ENCODE data around the gene TMEM242. TPM values are rescaled to one million over a fixed set of nuclear protein-coding genes. Genes with fewer than 3 reads are reported as not detected.

TMEM242 gene
- total RNA-seq, 1 donor from 2014 or later: 6.8 TPM

DNA sequence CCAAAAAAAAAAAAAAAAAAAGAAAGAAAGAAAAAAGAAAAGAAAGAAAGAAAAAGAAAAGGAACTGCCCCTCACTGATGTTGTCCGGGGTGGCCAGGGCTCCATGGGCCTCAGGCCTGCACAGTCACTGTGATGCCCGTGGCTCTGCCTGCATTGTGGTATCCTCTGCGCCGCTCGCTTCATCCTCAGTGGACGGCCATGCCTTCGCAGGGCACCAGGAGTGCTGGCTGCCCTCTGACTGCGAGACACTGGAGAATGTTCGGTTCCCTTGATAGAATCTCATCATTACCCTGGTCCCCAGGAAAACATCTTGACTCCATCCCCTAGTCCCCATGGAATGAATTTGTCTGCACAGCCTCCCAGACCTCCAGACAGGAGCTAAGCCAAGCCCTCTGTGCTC lies 61.7 kb downstream of the TMEM242 start:
- no peaks in the 10 kb centered on the region for H3K27me3 ChIP-seq (ENCODE audit: control insufficient read depth in 3 of 3, insufficient read depth in 3 of 3, low read length in 3 of 3)
- no peak overlapping the region for H3K27ac ChIP-seq (ENCODE audit: low read depth, low read length)
- peaks cover 0 to 14% (median 2%) of the 10 kb centered on the region in 3 donors for H3K4me1 ChIP-seq (ENCODE audit: control insufficient read depth in 3 of 3, insufficient read depth in 3 of 3, low read length in 3 of 3)
- no peak overlapping the region for H3K4me3 ChIP-seq (ENCODE audit: low read length in 3 of 3)
- H3K9ac ChIP-seq (ENCODE audit: low read depth in 1 of 3, low read length in 3 of 3): no peak overlapping the region
- H3K9me3 ChIP-seq (ENCODE audit: control insufficient read depth in 3 of 3, low read length in 3 of 3): no peaks in the 10 kb centered on the region
- H3K36me3 ChIP-seq (ENCODE audit: control insufficient read depth in 3 of 3, insufficient read depth in 3 of 3, low read length in 3 of 3): no peaks in the 10 kb centered on the region

DNA sequence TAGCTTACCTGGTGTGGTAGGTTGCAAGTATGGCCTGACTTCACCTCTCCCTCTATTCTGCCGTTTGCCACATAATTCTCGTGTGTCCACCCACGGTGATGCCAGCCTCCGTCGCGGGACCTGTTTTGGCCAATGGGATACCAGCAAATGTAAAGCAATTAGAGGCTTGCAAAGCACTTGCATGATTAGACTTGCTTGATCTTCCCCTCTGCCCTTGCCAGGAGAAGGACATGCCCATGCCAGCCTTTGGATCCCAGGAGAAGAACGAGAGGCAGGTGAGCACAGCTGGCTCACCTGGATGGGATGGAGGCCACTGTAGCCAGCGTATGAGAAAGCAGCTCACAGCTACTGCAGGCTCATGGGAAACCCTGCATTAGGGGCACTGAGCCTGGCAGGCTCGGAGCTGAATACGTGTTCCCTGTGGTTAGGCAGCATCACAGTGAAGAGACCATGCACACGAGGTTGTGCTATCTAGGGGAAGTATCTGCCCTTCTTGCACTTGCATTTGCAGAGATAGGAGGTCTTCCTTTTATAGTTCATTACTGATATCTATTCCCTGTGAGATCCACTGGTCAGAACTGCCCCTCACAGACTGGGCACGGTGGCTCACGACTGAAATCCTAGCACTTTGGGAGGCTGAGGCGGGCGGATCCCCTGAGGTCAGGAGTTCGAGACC lies 62.4 kb downstream of the TMEM242 start:
- Histone ChIP-seq H3K4me3 (ENCODE audit: low read length in 3 of 3) (no peak overlapping the region), H3K4me1 (ENCODE audit: control insufficient read depth in 3 of 3, insufficient read depth in 3 of 3, low read length in 3 of 3) (peaks cover 0 to 11% (median 2%) of the 10 kb centered on the region in 3 donors), H3K27me3 (ENCODE audit: control insufficient read depth in 3 of 3, insufficient read depth in 3 of 3, low read length in 3 of 3) (no peaks in the 10 kb centered on the region), H3K9ac (ENCODE audit: low read depth in 1 of 3, low read length in 3 of 3) (no peak overlapping the region), H3K36me3 (ENCODE audit: control insufficient read depth in 3 of 3, insufficient read depth in 3 of 3, low read length in 3 of 3) (no peaks in the 10 kb centered on the region), H3K27ac (ENCODE audit: low read depth, low read length) (no peak overlapping the region), H3K9me3 (ENCODE audit: control insufficient read depth in 3 of 3, low read length in 3 of 3) (no peaks in the 10 kb centered on the region)

GRCh38 chr6:157259443-157259842 lies 63.9 kb downstream of the TMEM242 start:
- Histone ChIP-seq H3K9me3 (ENCODE audit: control insufficient read depth in 3 of 3, low read length in 3 of 3) (no peaks in the 10 kb centered on the region), H3K27ac (ENCODE audit: low read depth, low read length) (no peak overlapping the region), H3K27me3 (ENCODE audit: control insufficient read depth in 3 of 3, insufficient read depth in 3 of 3, low read length in 3 of 3) (peaks cover 0 to 5% (median 0%) of the 10 kb centered on the region in 3 donors), H3K9ac (ENCODE audit: low read depth in 1 of 3, low read length in 3 of 3) (no peak overlapping the region), H3K36me3 (ENCODE audit: control insufficient read depth in 3 of 3, insufficient read depth in 3 of 3, low read length in 3 of 3) (no peaks in the 10 kb centered on the region), H3K4me1 (ENCODE audit: control insufficient read depth in 3 of 3, insufficient read depth in 3 of 3, low read length in 3 of 3) (peaks cover 0 to 7% (median 2%) of the 10 kb centered on the region in 3 donors), H3K4me3 (ENCODE audit: low read length in 3 of 3) (no peak overlapping the region)

DNA sequence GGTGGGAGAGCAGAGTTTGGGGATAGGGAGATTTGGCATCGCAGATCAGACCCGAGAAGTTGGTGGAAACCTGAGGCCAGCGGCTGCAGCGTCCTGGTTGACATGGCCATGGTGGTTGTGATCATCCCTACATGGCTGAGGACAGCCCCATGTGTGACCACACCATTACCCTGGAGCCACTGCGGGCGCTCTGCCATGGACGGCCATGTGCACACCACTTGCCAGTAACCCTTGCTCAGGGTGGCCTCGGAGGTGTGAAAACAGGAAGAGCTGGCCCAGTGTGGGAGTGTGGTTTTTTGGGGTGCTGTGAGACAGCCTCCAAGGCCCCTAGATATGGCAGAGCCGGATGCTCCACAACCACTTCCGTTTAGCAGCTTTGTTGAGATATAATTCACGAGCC lies 64.4 kb downstream of the TMEM242 start:
- Histone ChIP-seq H3K9me3 (ENCODE audit: control insufficient read depth in 3 of 3, low read length in 3 of 3) (no peaks in the 10 kb centered on the region), H3K4me3 (ENCODE audit: low read length in 3 of 3) (no peak overlapping the region), H3K9ac (ENCODE audit: low read depth in 1 of 3, low read length in 3 of 3) (no peak overlapping the region), H3K4me1 (ENCODE audit: control insufficient read depth in 3 of 3, insufficient read depth in 3 of 3, low read length in 3 of 3) (peaks cover 0 to 7% (median 2%) of the 10 kb centered on the region in 3 donors), H3K36me3 (ENCODE audit: control insufficient read depth in 3 of 3, insufficient read depth in 3 of 3, low read length in 3 of 3) (no peaks in the 10 kb centered on the region), H3K27me3 (ENCODE audit: control insufficient read depth in 3 of 3, insufficient read depth in 3 of 3, low read length in 3 of 3) (peaks cover 0 to 5% (median 0%) of the 10 kb centered on the region in 3 donors), H3K27ac (ENCODE audit: low read depth, low read length) (no peak overlapping the region)

DNA sequence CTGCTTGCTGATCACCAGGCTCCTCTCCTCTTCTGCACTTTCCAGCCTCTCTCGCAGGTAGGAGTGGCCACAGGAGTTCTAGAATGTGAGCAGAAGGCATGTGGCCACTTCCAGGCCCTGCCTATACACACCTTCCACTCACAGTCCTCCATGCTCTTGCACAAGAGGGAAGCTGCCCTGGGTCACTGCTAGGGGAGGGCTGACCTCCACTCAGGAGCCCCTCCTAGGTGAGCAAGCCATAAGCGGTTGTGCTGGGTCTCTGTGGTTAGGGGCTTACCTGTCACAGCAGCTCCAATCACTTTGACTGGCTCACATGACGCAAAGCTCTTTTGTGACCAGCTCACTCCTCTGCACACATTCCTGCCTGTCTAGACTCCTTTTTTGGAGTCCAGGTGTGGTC lies 68.2 kb downstream of the TMEM242 start:
- H3K4me3 ChIP-seq (ENCODE audit: low read length in 3 of 3): no peak overlapping the region
- no peaks in the 10 kb centered on the region for H3K36me3 ChIP-seq (ENCODE audit: control insufficient read depth in 3 of 3, insufficient read depth in 3 of 3, low read length in 3 of 3)
- H3K4me1 ChIP-seq (ENCODE audit: control insufficient read depth in 3 of 3, insufficient read depth in 3 of 3, low read length in 3 of 3): no peaks in the 10 kb centered on the region

GRCh38 chr6:157254538-157254937 lies 68.8 kb downstream of the TMEM242 start:
- Histone ChIP-seq H3K9ac (ENCODE audit: low read depth in 1 of 3, low read length in 3 of 3) (no peak overlapping the region), H3K27ac (ENCODE audit: low read depth, low read length) (no peak overlapping the region), H3K4me1 (ENCODE audit: control insufficient read depth in 3 of 3, insufficient read depth in 3 of 3, low read length in 3 of 3) (no peaks in the 10 kb centered on the region), H3K4me3 (ENCODE audit: low read length in 3 of 3) (no peak overlapping the region), H3K36me3 (ENCODE audit: control insufficient read depth in 3 of 3, insufficient read depth in 3 of 3, low read length in 3 of 3) (no peaks in the 10 kb centered on the region), H3K27me3 (ENCODE audit: control insufficient read depth in 3 of 3, insufficient read depth in 3 of 3, low read length in 3 of 3) (peaks cover 0 to 5% (median 0%) of the 10 kb centered on the region in 3 donors), H3K9me3 (ENCODE audit: control insufficient read depth in 3 of 3, low read length in 3 of 3) (no peaks in the 10 kb centered on the region)

More for the DNA sequence above, 68.2 kb downstream of the TMEM242 start:
- Histone ChIP-seq H3K9ac (ENCODE audit: low read depth in 1 of 3, low read length in 3 of 3) (no peak overlapping the region), H3K9me3 (ENCODE audit: control insufficient read depth in 3 of 3, low read length in 3 of 3) (no peaks in the 10 kb centered on the region), H3K27ac (ENCODE audit: low read depth, low read length) (no peak overlapping the region), H3K27me3 (ENCODE audit: control insufficient read depth in 3 of 3, insufficient read depth in 3 of 3, low read length in 3 of 3) (peaks cover 0 to 5% (median 0%) of the 10 kb centered on the region in 3 donors)

GRCh38 chr6:157253699-157254098 lies 69.6 kb downstream of the TMEM242 start:
- no peak overlapping the region for H3K4me3 ChIP-seq (ENCODE audit: low read length in 3 of 3)
- no peaks in the 10 kb centered on the region for H3K36me3 ChIP-seq (ENCODE audit: control insufficient read depth in 3 of 3, insufficient read depth in 3 of 3, low read length in 3 of 3)
- H3K9ac ChIP-seq (ENCODE audit: low read depth in 1 of 3, low read length in 3 of 3): no peak overlapping the region

GRCh38 chr6:157253017-157253416 lies 70.3 kb downstream of the TMEM242 start:
- Histone ChIP-seq H3K27me3 (ENCODE audit: control insufficient read depth in 3 of 3, insufficient read depth in 3 of 3, low read length in 3 of 3) (peaks cover 0 to 5% (median 0%) of the 10 kb centered on the region in 3 donors), H3K9ac (ENCODE audit: low read depth in 1 of 3, low read length in 3 of 3) (no peak overlapping the region), H3K27ac (ENCODE audit: low read depth, low read length) (no peak overlapping the region), H3K4me1 (ENCODE audit: control insufficient read depth in 3 of 3, insufficient read depth in 3 of 3, low read length in 3 of 3) (no peaks in the 10 kb centered on the region), H3K9me3 (ENCODE audit: control insufficient read depth in 3 of 3, low read length in 3 of 3) (peaks cover 0 to 3% (median 0%) of the 10 kb centered on the region in 3 donors), H3K4me3 (ENCODE audit: low read length in 3 of 3) (no peak overlapping the region), H3K36me3 (ENCODE audit: control insufficient read depth in 3 of 3, insufficient read depth in 3 of 3, low read length in 3 of 3) (no peaks in the 10 kb centered on the region)

More at GRCh38 chr6:157253699-157254098, 69.6 kb downstream of the TMEM242 start:
- peaks cover 0 to 5% (median 0%) of the 10 kb centered on the region in 3 donors for H3K27me3 ChIP-seq (ENCODE audit: control insufficient read depth in 3 of 3, insufficient read depth in 3 of 3, low read length in 3 of 3)
- H3K4me1 ChIP-seq (ENCODE audit: control insufficient read depth in 3 of 3, insufficient read depth in 3 of 3, low read length in 3 of 3): no peaks in the 10 kb centered on the region
- no peaks in the 10 kb centered on the region for H3K9me3 ChIP-seq (ENCODE audit: control insufficient read depth in 3 of 3, low read length in 3 of 3)
- H3K27ac ChIP-seq (ENCODE audit: low read depth, low read length): no peak overlapping the region

GRCh38 chr6:157251586-157252247 lies 71.6 kb downstream of the TMEM242 start:
- Histone ChIP-seq H3K9me3 (ENCODE audit: control insufficient read depth in 3 of 3, low read length in 3 of 3) (peaks cover 0 to 4% (median 0%) of the 10 kb centered on the region in 3 donors), H3K9ac (ENCODE audit: low read depth in 1 of 3, low read length in 3 of 3) (no peak overlapping the region), H3K36me3 (ENCODE audit: control insufficient read depth in 3 of 3, insufficient read depth in 3 of 3, low read length in 3 of 3) (no peaks in the 10 kb centered on the region), H3K27ac (ENCODE audit: low read depth, low read length) (no peak overlapping the region), H3K27me3 (ENCODE audit: control insufficient read depth in 3 of 3, insufficient read depth in 3 of 3, low read length in 3 of 3) (peaks cover 0 to 5% (median 0%) of the 10 kb centered on the region in 3 donors), H3K4me1 (ENCODE audit: control insufficient read depth in 3 of 3, insufficient read depth in 3 of 3, low read length in 3 of 3) (no peaks in the 10 kb centered on the region), H3K4me3 (ENCODE audit: low read length in 3 of 3) (no peak overlapping the region)

DNA sequence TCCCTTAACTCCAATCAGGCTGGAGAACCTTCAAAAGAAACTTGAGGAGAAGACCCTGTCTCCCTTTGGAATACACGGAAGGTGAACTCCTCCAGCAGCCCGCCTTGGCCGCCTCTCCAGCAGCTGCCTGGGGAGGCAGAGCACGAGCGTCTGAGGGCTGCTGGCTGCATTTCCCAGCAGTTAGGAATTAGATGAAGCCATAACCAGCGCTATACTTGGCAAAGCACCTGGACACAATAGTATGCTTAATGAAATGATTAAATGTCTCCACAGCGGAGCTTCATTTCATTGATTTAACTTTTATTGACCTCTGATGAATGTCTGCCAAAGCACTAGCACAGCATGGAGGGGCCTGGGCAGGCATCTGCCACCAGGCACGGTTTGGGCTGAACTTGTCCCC lies 73.5 kb downstream of the TMEM242 start:
- Histone ChIP-seq H3K9ac (ENCODE audit: low read depth in 1 of 3, low read length in 3 of 3) (no peak overlapping the region), H3K9me3 (ENCODE audit: control insufficient read depth in 3 of 3, low read length in 3 of 3) (peaks cover 0 to 4% (median 0%) of the 10 kb centered on the region in 3 donors), H3K27me3 (ENCODE audit: control insufficient read depth in 3 of 3, insufficient read depth in 3 of 3, low read length in 3 of 3) (no peaks in the 10 kb centered on the region), H3K4me1 (ENCODE audit: control insufficient read depth in 3 of 3, insufficient read depth in 3 of 3, low read length in 3 of 3) (peaks cover 1 to 13% (median 13%) of the 10 kb centered on the region in 3 donors), H3K36me3 (ENCODE audit: control insufficient read depth in 3 of 3, insufficient read depth in 3 of 3, low read length in 3 of 3) (no peaks in the 10 kb centered on the region), H3K27ac (ENCODE audit: low read depth, low read length) (no peak overlapping the region), H3K4me3 (ENCODE audit: low read length in 3 of 3) (no peak overlapping the region)

All from skeletal muscle tissue (tissue), 4 donors.